Right lobe of liver (tissue), 4 donors: ENCODE data around the gene DDX60.

Source experiments
- POLR2A ChIP-seq: fragments of 450-650 bp; IDR thresholded peaks from one replicate; pipeline ENCODE4 v1.6.1; 2017; ENCODE audit warnings: antibody characterized with exemption, mild to moderate bottlenecking
- TF ChIP-seq, protein P1 (sequence below), 4 donors: fragments of 200-600 bp in 3 of 4; fragments of 450-650 bp in 1 of 4; IDR thresholded peaks; one replicate each; pipeline versions ENCODE4 v1.5.1 to v1.8.0; 2016 to 2022; ENCODE audit warnings: antibody characterized with exemption in 4 of 4, mild to moderate bottlenecking in 2 of 4
- donor health status: DM: no; HTN: no; CAD: no.
- donor health status: DM: no; HTN: no; CAD: no.
- donor health status: DM: no; HTN: yes; CAD: no.

DNA sequence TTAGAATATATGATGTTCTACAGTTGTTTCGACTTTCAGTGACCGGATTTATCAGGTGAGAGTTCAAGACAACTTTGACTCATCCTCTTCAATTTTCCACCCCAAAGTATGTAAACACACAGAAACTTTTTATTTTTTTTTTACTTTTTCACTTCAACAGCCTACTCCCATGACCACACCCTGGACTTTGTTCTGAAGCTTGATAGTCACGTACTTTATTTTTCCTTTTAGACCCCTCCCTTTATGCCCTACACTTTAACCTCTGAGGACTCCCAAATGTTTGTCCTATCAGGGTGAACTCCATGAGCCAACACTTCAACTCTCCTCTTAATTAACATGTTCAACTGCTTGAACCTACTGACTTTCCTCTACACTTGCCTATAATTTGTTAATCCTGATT is 2.5 kb upstream of the DDX60 start:
- TF ChIP-seq, protein P1, sequence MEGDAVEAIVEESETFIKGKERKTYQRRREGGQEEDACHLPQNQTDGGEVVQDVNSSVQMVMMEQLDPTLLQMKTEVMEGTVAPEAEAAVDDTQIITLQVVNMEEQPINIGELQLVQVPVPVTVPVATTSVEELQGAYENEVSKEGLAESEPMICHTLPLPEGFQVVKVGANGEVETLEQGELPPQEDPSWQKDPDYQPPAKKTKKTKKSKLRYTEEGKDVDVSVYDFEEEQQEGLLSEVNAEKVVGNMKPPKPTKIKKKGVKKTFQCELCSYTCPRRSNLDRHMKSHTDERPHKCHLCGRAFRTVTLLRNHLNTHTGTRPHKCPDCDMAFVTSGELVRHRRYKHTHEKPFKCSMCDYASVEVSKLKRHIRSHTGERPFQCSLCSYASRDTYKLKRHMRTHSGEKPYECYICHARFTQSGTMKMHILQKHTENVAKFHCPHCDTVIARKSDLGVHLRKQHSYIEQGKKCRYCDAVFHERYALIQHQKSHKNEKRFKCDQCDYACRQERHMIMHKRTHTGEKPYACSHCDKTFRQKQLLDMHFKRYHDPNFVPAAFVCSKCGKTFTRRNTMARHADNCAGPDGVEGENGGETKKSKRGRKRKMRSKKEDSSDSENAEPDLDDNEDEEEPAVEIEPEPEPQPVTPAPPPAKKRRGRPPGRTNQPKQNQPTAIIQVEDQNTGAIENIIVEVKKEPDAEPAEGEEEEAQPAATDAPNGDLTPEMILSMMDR (IDR thresholded peaks at IDR 0.05), result no peak
- TF ChIP-seq POLR2A, result no peak
